Peyer's patch (tissue), 4 donors: ENCODE results near the gene TUBG2.

Experiments
- CTCF ChIP-seq, 6 experiments: fragments of 450-650 bp in 4 of 6; fragments of 200-600 bp in 2 of 6; sonication (generic) in 1 of 6; IDR thresholded peaks; one replicate each; pipeline ENCODE4 v1.5.1; 2017 to 2019; ENCODE audit warnings: antibody characterized with exemption in 6 of 6, mild to moderate bottlenecking in 3 of 6, moderate library complexity in 1 of 6
- POLR2A ChIP-seq, 2 donors: fragments of 450-650 bp; IDR thresholded peaks; one replicate each; pipeline ENCODE4 v1.5.1; 2017; ENCODE audit warnings: antibody characterized with exemption in 2 of 2, mild to moderate bottlenecking in 2 of 2, moderate library complexity in 2 of 2

GRCh38 chr17:42708588-42708987 is 49.5 kb downstream of the TUBG2 start:
- TF ChIP-seq CTCF (IDR thresholded peaks at IDR 0.05) (no peak), POLR2A (IDR thresholded peaks at IDR 0.05) (no peak)
